Sigmoid colon (tissue), 3 donors: ENCODE measurements around the gene SNRNP40.

Experiments
- CTCF ChIP-seq, 4 experiments: fragments of 450-650 bp in 3 of 4; fragments of 200-600 bp in 1 of 4; IDR thresholded peaks; one replicate each; pipeline ENCODE4 v1.5.1; 2016 to 2019; ENCODE audit warnings: antibody characterized with exemption in 4 of 4, mild to moderate bottlenecking in 3 of 4, moderate library complexity in 2 of 4
- POLR2A ChIP-seq, 2 donors: fragments of 450-650 bp; IDR thresholded peaks; one replicate each; pipeline ENCODE4 v1.6.1; 2016; ENCODE audit warnings: antibody characterized with exemption in 2 of 2, mild to moderate bottlenecking in 2 of 2, moderate library complexity in 2 of 2

- TF ChIP-seq CTCF (IDR thresholded peaks at IDR 0.05) (no peak), POLR2A (IDR thresholded peaks at IDR 0.05) (no peak)
Measured at GRCh38 chr1:31310198-31310597, 13.6 kb upstream of the SNRNP40 start.
